Caco-2 (cell line): ENCODE measurements around the gene PHGDH. TPM values are rescaled to one million over a fixed set of nuclear protein-coding genes. Genes with fewer than 3 reads are reported as not detected.

ENCODE experiments used
- BruUV-seq: library from RNA; stranded (reverse); fragments of 400-500 nt; replicated peaks from 2 replicates; lab custom pipeline; 2021; lab: Mats Ljungman, UMichigan
- CTCF ChIA-PET: fragments of 300-600 bp; sonication (Branson Sonifier 250); formaldehyde crosslinking; loops from one replicate; lab custom pipeline; 2022; ENCODE audit warnings: antibody characterized with exemption; lab: Charles Lee
- POLR2A ChIA-PET: fragments of 300-600 bp; sonication (Branson Sonifier 250); formaldehyde crosslinking; loops from one replicate; lab custom pipeline; 2022; ENCODE audit warnings: antibody characterized with exemption; lab: Charles Lee
- DNase-seq, 2 experiments: peaks; one replicate each; pipeline versions ENCODE4 v3.0.0 to v3.0.0-alpha.2; 2020 to 2022
- H3K27me3 ChIP-seq: replicated peaks from 2 replicates; pipeline ENCODE4 v1.6.0; 2011; ENCODE audit warnings: low read length; ENCODE audit not compliant: control insufficient read depth, insufficient read depth
- H3K36me3 ChIP-seq: 2 replicates; pipeline ENCODE4 v1.5.1; 2011; ENCODE audit warnings: low read length; ENCODE audit not compliant: control insufficient read depth, insufficient read depth
- H3K4me1 ChIP-seq: fragments of 250-450 bp; sonication (Bioruptor Pico); 2 replicates; pipeline ENCODE4 v1.5.1; 2020; ENCODE audit warnings: mild to moderate bottlenecking
- H3K4me3 ChIP-seq: 2 replicates; pipeline ENCODE4 v1.5.1; 2011; ENCODE audit warnings: low read depth, mild to moderate bottlenecking, control low read depth, low read length
- H3K9me3 ChIP-seq: fragments of 250-450 bp; sonication (Bioruptor Pico); 2 replicates; pipeline ENCODE4 v1.5.1; 2020; ENCODE audit warnings: mild to moderate bottlenecking, moderate library complexity
- H3K27ac Mint-ChIP-seq: one replicate; pipeline ENCODE4 v1.8.0; 2022; ENCODE audit warnings: mixed read lengths; ENCODE audit not compliant: unreplicated experiment
- H3K27me3 Mint-ChIP-seq: one replicate; pipeline ENCODE4 v1.8.0; 2022; ENCODE audit warnings: mixed read lengths; ENCODE audit not compliant: insufficient read depth, unreplicated experiment
- H3K36me3 Mint-ChIP-seq: one replicate; pipeline ENCODE4 v1.8.0; 2022; ENCODE audit warnings: mild to moderate bottlenecking, mixed read lengths; ENCODE audit not compliant: insufficient read depth, unreplicated experiment
- H3K4me1 Mint-ChIP-seq: one replicate; pipeline ENCODE4 v1.8.0; 2022; ENCODE audit warnings: low read depth, mixed read lengths; ENCODE audit not compliant: unreplicated experiment
- H3K4me3 Mint-ChIP-seq: one replicate; pipeline ENCODE4 v1.8.0; 2022; ENCODE audit warnings: mild to moderate bottlenecking, moderate library complexity, mixed read lengths; ENCODE audit not compliant: unreplicated experiment
- H3K9me3 Mint-ChIP-seq: one replicate; pipeline ENCODE4 v1.8.0; 2022; ENCODE audit warnings: mixed read lengths; ENCODE audit not compliant: unreplicated experiment
- intact Hi-C: fragments of 100-400 bp; cut with micrococcal nuclease; formaldehyde crosslinking; loops from one replicate; pipeline ENCODE4 v1.10.0; 2022; ENCODE audit not compliant: unreplicated experiment
- total RNA-seq: library from RNA; stranded (reverse); gene quantifications from 2 replicates; pipeline ENCODE4 v1.2.3, GENCODE V29; 2022
- TF ChIP-seq, protein P1 (sequence below), 2 experiments: fragments of 200-600 bp in 1 of 2; IDR thresholded peaks; 1 replicate in 1 of 2; 2 replicates in 1 of 2; pipeline versions ENCODE4 v1.5.1 to v1.8.0; 2011 to 2022; ENCODE audit warnings: antibody characterized with exemption in 1 of 2, control low read depth in 1 of 2, inconsistent platforms in 1 of 2, low read depth in 1 of 2, low read length in 1 of 2, mild to moderate bottlenecking in 1 of 2, moderate library complexity in 1 of 2; ENCODE audit not compliant: insufficient read depth in 1 of 2, severe bottlenecking in 1 of 2, unreplicated experiment in 1 of 2

PHGDH gene
- total RNA-seq, 1 experiment from 2014 or later: 410 TPM

DNA sequence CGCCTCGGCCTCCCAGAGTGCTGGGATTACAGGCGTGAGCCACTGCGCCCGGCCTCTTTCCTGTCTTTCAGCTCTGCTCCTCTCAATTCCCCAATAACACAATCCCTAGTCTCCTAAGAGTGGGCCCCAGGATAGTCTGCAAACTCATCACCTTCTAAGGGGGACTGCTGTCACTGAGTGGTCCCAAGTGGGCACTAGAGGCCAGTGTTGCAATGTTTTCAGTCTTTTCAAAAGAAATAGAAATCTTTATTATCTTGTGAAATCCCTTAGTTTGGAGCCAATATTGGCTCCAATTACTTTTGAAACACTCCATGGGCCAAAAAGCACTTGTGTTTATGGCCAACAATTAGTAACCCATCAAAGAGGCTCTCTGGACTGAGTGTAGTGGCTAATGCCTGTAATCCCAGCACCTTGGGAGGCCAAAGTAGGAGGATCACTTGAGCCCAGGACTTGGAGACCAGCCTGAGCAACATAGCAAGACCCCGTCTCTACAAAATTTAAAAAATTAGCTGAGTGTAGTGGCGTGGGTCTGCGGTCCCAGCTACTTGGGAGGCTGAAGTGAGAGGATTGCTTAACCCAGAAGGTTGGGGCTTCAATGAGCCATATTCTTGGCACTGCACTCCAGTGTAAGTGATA is 35.0 kb upstream of the PHGDH start:
- H3K36me3 Mint-ChIP-seq: no peaks in the 10 kb centered on the region
- DNase-seq: no peak
- H3K4me3 Mint-ChIP-seq: no peak overlapping the region
- H3K9me3 Mint-ChIP-seq: no peaks in the 10 kb centered on the region
- TF ChIP-seq, protein P1, sequence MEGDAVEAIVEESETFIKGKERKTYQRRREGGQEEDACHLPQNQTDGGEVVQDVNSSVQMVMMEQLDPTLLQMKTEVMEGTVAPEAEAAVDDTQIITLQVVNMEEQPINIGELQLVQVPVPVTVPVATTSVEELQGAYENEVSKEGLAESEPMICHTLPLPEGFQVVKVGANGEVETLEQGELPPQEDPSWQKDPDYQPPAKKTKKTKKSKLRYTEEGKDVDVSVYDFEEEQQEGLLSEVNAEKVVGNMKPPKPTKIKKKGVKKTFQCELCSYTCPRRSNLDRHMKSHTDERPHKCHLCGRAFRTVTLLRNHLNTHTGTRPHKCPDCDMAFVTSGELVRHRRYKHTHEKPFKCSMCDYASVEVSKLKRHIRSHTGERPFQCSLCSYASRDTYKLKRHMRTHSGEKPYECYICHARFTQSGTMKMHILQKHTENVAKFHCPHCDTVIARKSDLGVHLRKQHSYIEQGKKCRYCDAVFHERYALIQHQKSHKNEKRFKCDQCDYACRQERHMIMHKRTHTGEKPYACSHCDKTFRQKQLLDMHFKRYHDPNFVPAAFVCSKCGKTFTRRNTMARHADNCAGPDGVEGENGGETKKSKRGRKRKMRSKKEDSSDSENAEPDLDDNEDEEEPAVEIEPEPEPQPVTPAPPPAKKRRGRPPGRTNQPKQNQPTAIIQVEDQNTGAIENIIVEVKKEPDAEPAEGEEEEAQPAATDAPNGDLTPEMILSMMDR (IDR thresholded peaks at IDR 0.05; ENCODE audit: insufficient read depth in 1 of 2, low read depth in 1 of 2, low read length in 1 of 2, severe bottlenecking in 1 of 2, unreplicated experiment in 1 of 2): no peak
- no peaks in the 10 kb centered on the region for H3K27me3 ChIP-seq
- no peak overlapping the region for H3K4me3 ChIP-seq
- peaks cover 13% of the 10 kb centered on the region for H3K4me1 Mint-ChIP-seq
- no TSS peak for BruUV-seq
- intact Hi-C loops: loop anchor here (5.0 kb wide), 2 partner anchors 36 to 199 kb away; partner anchors contain the start of gene PHGDH
- no peak overlapping the region for H3K27ac Mint-ChIP-seq
- no peaks in the 10 kb centered on the region for H3K27me3 Mint-ChIP-seq
- no peaks in the 10 kb centered on the region for H3K9me3 ChIP-seq
- ChIA-PET POLR2A (no interaction called here), CTCF (interaction anchor here (1.4 kb wide), 1 partner anchor 65 kb away, joined by 6 read pairs; no protein-coding TSS in a partner anchor)
- H3K4me1 ChIP-seq: no peaks in the 10 kb centered on the region
- H3K36me3 ChIP-seq: no peaks in the 10 kb centered on the region

DNA sequence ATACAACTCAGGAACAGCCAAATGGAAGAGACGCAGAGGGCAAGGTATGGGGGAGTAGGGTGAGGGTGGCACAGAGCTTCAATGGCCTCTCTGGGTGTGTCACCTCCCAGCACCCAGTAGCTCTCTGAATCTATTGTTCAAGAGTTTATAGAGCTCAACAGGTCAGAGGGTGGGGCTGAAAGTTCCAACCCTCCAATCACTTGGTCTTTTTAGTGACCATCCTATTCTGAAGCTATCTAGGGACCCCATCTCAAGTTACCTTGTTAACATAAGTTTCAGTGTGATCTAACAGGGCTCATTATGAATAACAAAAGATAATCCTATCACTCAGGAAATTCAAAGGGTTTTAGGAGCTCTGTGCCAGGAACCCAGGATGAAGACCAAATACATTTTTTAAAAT is 32.5 kb upstream of the PHGDH start:
- Histone ChIP-seq H3K9me3 (no peaks in the 10 kb centered on the region), H3K4me3 (no peak overlapping the region), H3K4me1 (no peaks in the 10 kb centered on the region), H3K36me3 (no peaks in the 10 kb centered on the region), H3K27me3 (no peaks in the 10 kb centered on the region)
- Mint-ChIP-seq H3K4me3 (no peak overlapping the region), H3K36me3 (no peaks in the 10 kb centered on the region), H3K4me1 (peaks cover 1% of the 10 kb centered on the region), H3K9me3 (no peaks in the 10 kb centered on the region), H3K27me3 (peaks cover 2% of the 10 kb centered on the region), H3K27ac (no peak overlapping the region)
- DNase-seq: no peak
- TF ChIP-seq, protein P1 (IDR thresholded peaks at IDR 0.05; ENCODE audit: insufficient read depth in 1 of 2, low read depth in 1 of 2, low read length in 1 of 2, severe bottlenecking in 1 of 2, unreplicated experiment in 1 of 2): no peak
- CTCF ChIA-PET: interaction anchor here (2.0 kb wide), 1 partner anchor 66 kb away, joined by 7 read pairs; no protein-coding TSS in a partner anchor
- POLR2A ChIA-PET: no interaction called here
- BruUV-seq: no TSS peak
- intact Hi-C loops: loop anchor here (5.0 kb wide), 2 partner anchors 33 to 202 kb away; partner anchors contain the start of gene PHGDH

DNA sequence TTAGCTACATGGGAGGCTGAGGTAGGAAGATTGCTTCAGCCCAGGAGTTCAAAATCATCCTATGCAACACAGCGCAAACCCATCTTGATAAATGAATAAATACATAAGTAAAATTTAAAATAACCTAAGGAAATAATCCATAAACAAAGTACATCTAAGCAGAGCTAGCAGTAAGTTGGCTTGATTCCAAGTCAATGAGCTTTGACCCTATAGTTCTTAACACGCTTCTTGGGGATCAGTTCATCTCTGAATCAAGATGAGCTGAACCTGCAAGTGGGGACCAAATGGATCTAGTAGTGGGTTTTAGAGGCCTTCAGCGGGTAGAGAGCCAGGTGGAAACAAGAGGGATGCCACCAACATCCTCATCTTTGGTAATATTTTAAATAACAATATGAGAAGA is 31.5 kb upstream of the PHGDH start:
- ChIA-PET CTCF (no interaction called here), POLR2A (no interaction called here)
- Histone ChIP-seq H3K9me3 (no peaks in the 10 kb centered on the region), H3K4me1 (no peaks in the 10 kb centered on the region), H3K4me3 (no peak overlapping the region), H3K27me3 (no peaks in the 10 kb centered on the region), H3K36me3 (no peaks in the 10 kb centered on the region)
- intact Hi-C loops: no loop called here
- Mint-ChIP-seq H3K27me3 (peaks cover 2% of the 10 kb centered on the region), H3K36me3 (no peaks in the 10 kb centered on the region), H3K27ac (no peak overlapping the region), H3K4me3 (no peak overlapping the region), H3K9me3 (no peaks in the 10 kb centered on the region), H3K4me1 (no peaks in the 10 kb centered on the region)
- BruUV-seq: no TSS peak
- TF ChIP-seq, protein P1 (IDR thresholded peaks at IDR 0.05; ENCODE audit: insufficient read depth in 1 of 2, low read depth in 1 of 2, low read length in 1 of 2, severe bottlenecking in 1 of 2, unreplicated experiment in 1 of 2): no peak
- DNase-seq: no peak
